HG03460 (cell line): Measurements from ENCODE around the gene SMOC1.

ENCODE experiments used
- ATAC-seq: cut with Tn5 transposase; IDR thresholded peaks from one replicate; pipeline ENCODE4 v1.9.1; 2021; ENCODE audit not compliant: unreplicated experiment

The SMOC1 gene, protein sequence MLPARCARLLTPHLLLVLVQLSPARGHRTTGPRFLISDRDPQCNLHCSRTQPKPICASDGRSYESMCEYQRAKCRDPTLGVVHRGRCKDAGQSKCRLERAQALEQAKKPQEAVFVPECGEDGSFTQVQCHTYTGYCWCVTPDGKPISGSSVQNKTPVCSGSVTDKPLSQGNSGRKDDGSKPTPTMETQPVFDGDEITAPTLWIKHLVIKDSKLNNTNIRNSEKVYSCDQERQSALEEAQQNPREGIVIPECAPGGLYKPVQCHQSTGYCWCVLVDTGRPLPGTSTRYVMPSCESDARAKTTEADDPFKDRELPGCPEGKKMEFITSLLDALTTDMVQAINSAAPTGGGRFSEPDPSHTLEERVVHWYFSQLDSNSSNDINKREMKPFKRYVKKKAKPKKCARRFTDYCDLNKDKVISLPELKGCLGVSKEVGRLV

DNA sequence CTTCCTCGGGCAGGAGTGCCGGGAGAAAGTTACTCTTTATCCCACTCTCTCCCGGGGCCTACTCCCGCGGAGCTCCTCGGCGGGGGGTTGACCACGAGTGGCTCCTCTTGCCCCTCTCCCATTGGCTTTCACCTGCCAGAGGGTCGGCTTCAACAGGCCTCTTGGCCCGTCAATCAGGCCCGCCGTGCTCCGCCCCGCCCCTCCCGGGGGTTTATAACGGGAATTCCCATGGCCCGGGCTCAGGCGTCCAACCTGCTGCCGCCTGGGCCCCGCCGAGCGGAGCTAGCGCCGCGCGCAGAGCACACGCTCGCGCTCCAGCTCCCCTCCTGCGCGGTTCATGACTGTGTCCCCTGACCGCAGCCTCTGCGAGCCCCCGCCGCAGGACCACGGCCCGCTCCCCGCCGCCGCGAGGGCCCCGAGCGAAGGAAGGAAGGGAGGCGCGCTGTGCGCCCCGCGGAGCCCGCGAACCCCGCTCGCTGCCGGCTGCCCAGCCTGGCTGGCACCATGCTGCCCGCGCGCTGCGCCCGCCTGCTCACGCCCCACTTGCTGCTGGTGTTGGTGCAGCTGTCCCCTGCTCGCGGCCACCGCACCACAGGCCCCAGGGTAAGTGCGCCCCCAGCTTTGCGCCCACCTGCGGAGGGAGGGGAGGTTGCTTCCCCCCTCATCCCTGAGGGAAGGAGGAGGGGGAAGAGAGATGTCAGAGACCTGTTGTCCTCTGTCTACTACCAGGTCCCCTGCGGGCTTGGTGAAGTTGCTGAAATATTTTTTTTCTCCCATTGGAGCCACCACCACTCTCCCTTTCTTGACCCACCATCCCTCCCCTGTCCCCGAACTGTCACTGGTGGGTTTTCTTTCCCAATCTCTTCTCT is at the start of gene SMOC1:
Gene SMOC1, plus strand, starts transcription at position 242 of the 869 bp plus-strand sequence. Its CDS starts 263 bp downstream, at position 505.
- no peak for ATAC-seq

DNA sequence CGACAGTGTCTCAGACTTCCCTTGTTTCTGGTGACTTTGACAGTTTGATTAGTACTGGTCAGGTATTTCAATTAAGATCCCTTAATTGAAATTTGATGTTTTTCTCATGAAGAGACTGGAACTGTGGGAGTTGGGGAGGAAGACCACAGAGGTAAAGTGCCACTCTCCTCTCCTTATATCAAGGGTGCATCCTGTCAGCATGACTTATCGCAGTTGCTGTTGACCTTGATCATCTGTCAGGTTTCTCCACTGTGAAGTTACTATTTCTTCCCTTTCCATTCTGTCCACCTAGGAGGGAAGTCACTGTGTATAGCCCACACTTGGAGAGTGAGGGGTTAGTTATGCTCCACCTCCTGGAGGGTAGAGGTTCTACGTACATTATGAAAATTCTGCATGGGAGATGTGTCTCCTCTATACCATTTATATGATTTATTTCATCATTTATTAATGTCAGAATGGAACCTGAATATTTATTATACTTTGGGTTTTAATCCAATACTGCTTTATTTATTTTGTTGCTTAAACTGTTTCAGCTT is 40.3 kb upstream of the SMOC1 start:
- no peak for ATAC-seq

DNA sequence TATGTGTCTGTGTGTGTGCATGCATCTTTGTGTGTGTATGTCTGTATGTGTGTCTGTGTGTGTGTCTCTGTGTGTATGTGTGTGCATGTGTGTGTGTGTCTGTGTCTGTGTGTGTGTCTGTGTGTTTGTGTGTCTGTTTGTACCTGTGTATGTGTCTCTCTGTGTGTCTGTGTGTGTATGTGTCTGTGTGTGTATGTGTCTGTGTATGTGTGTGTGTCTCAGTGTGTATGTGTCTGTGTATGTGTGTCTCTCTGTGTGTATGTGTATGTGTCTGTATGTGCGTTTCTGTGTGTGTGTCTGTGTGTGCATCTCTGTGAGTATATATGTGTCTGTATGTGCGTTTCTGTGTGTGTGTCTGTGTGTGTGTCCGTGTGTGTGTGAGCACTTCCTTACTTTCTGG is 39.6 kb upstream of the SMOC1 start:
- no peak for ATAC-seq

DNA sequence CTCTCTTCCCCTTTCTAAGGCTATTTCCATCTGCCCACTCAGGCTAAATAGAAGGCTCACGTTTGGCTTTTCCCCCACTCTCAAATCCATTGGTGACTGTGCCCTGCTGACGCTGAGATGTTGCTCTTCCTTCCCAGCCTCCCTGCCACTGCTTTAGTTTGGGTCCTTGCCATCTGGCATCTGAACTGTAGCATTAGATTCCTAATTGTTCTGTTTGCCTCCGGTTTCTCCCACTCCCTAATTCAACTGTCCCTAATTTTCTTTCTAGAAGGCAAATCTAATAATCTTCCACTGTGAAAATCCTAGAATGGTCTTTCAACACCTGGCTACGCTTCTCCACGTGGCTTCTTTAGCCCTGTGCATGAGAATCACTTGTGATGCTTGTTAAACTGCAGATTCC is 37.6 kb upstream of the SMOC1 start:
- ATAC-seq, result no peak

DNA sequence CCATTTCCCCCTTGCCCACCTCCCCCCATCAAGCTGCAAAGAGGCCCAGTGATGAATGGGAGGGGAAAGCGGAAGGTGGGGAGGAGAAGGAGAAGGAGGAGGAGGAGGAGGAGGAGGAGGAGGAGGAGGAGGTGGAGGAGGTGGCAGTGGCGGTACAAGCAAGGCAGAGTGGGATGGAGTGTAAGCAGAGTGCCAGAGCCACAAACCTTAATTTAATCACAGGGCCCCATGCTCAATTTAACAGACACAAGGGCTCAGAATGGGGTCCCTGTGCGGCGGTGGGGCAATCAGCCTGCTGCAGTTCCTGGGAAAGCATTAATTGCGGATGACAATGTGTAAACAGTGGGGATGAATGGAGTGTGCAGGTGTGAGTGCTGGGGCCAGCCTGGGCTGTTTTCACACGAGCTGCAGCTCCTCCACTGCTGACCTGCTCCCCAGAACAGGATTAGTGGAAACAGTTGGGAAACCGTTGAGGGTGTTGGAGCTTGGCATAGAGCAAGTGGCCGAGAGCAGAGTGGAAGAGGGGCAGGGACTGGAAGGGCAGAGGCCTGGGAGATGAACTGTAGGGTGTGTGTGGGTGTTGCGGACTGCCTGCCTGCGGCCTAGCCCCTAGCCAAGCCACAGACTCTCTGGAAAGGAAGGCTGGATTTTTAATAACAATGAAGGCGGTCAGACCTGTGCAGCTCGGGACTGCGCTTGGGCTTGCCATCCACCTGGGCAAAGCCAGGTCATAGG is 36.4 kb upstream of the SMOC1 start:
- no peak for ATAC-seq

DNA sequence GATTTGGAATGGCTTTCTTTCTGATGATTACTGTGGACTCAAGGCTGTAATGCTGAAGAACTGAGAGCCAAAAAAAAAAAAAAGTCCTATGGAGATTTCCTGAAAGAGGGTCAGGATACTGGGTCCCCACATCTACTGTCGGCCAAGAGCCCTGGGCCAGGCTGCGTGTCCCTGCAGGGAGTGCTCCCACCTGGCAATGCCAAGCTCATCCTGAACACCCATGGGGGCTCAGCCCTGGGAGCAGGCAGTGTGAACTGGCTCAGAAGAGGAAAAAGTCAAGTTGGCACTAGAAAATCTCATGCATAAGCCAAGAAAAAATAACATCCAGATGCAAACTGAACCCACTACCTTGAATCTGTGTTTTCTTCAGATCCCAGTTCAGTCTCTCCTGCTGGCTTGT is 35.0 kb upstream of the SMOC1 start:
- ATAC-seq, result no peak

DNA sequence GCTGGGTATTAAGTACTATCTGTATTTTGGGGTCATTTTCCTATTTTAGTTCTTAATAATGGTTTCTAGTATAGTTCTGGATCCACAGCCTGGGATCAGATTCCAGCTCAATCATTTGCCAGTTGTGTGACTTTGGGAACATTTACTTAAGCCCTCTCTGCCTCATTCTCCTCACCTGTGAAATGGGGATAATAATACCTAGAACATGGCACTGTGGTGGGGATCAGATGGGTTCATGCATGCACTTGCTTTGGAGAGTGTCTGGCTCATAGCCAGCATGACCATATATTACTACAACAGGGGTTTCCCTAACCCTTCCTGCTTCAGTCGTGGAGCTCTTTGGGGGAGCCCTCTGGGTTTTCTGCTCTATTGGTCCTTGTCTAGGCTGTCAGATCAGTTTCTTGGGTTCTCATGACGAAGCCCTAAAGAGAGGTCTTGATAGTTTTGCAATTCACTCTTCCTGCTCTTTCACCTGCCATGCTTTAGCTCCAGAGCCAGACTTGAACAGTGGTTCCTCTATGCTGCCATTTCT is 34.1 kb upstream of the SMOC1 start:
- no peak for ATAC-seq

DNA sequence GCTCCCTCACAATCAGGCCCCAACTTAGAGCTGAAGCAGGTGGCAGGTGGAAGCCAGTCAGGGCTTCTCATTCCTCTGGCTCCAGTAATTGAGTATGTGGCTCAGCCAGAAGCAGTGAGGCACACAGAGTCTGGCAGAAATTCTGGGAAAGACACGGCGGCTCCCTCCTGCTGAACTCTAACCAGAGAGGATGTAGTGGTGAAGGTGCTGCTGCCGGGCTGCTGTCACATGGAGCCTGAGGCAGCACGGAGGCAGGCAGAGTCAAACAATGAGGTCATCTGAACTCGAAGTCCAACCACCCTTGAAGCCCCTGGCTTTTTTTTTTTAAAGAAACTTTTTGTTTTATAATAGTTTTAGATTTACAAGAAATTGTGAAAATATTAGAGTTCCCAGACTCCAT is 33.4 kb upstream of the SMOC1 start:
- ATAC-seq, result no peak

DNA sequence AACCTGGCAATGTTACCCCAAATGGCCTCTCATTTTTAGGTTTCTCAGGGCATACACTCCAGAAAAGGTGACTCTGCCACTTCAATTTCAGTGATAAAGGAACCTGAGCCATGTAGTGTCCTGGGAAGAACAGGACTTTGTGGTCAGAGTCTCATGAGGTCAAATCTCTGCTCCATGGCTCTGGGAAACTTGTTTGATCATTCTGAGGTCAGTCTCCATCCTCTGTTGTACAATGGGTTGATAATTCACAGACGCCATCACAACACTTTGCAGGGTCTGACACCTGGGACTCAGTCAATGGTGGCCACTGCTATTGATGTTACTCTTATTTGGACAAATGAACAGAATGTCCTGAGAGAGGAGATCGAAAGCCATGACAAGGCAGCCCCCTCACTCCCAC is 31.1 kb upstream of the SMOC1 start:
- no peak for ATAC-seq

DNA sequence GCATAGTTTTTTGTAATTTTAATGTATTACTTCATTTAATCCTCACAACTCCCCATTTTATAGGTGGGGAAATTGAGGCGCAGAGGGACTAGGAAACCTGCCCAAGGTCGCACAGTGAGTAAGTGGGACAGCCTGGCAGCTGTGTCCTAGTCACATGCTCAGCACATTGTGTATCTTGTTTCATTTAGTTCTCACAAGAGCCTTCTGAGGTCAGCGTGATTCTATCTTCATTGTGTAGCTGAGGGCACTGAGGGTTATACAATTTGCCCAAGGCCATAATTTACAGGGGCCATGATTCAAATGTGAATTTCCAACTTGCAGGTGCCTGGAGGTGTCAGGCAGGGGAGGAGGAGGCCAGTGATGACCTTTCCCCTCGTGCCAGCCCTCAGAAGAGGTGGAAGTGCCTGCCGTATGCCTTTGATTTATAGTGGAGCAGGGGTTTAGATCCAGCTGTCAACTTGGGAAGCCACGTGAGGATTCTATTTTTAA is 30.3 kb upstream of the SMOC1 start:
- ATAC-seq, result no peak

DNA sequence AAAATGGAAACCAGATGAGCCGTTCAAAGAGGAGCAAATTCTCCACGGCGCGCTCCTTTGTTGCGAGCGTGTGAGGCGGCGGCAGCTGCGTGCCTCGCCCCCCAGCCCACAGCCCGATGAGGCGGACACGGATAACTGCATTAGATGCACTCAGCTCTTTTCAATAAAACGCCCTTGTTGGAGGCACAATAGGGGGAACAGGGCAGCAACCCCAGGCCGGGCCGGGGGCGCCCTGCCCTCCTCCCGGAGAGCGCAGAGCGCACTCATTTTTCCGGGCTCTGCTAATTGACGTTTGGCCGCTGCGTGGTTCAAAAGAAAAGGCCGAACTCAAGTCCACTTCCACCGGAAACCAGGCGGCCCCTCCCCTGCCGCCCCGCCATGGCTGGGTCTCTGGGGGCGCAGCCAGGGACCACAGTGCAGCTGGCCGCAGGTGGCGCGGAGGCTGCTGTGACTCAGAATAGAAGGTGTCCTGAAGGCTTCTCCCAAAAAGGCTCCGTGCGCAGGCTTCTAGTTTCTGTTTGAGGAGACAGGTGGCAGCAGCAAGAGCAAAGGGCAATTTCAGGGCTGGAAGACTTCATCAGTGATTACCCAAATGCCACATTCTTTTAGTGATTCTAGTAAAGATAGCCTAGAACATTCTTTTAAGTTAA is 29.0 kb upstream of the SMOC1 start:
- ATAC-seq, result no peak

DNA sequence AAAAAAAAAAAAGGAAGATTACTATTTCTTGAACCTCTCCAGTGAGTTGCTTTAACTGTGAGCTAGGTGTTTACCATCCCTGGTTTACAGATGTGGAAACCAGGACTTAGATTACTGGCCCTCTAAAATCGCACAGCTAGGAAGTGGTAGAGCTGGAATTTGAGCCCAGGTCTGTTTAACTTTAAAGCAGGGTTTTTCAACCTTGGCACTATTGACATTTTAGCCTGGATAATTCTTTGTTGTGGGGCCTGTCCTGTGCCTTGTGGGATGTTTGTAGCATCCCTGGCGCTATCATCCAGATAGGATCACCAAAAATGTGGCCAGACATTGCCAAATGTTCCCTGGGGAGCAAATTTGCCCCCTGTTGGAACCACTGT is 28.5 kb upstream of the SMOC1 start:
- no peak for ATAC-seq

DNA sequence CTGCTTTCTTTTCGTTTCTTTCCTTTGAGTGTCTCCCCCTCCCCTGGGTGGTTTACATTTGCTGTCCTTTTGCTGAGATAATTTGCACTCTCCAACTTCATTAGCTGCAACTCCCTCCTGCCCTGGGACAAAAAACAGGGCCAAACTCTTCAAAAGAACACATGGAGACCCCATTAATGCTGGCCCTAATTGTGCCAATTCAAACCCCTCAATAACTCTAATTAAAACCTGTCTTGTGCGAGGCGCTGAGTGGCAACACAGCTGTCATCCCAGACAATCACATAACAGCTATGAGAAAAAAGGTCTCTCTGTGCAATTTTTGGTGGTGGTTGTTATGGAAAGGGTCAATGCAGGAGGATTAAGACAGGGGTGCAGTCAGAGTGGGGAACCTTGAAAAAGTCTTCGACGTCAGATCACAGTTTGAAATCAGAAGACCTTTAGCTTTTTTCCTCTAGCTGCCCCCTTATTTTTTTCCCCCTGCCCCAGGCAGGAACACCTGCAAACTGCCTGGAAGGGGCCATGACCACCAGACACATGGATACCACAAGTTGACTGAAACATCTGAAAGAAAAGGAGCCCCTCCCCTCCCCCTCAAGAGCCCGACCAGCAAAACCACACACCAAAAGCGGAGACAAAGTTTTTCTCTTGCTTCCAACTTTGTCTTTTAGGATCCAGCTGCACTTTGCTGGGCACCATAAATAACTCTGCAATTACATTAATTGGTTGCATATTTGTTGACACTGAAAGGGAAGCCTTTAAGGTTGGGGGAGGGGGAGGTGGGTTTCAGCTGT is 26.5 kb upstream of the SMOC1 start:
- no peak for ATAC-seq

DNA sequence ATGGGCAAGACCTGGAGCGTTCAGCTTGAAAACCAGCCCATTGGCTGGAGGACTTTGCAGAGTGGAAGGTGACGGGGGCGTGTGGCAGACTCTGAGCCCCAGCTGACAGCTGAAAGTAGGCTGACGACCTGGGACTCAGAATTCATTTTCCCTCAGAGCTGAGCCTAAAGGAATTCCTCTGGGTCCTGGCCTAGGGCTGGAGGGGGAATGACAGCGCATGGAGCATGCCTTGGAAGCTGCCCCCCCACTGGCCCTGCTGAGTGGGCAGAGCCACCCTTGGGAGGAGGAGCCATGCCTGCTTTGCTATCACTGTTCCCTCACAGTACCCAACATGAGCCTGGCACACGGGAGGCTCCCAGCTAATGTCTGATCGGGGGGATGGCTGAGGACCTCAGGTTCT is 25.4 kb upstream of the SMOC1 start:
- ATAC-seq, result no peak

DNA sequence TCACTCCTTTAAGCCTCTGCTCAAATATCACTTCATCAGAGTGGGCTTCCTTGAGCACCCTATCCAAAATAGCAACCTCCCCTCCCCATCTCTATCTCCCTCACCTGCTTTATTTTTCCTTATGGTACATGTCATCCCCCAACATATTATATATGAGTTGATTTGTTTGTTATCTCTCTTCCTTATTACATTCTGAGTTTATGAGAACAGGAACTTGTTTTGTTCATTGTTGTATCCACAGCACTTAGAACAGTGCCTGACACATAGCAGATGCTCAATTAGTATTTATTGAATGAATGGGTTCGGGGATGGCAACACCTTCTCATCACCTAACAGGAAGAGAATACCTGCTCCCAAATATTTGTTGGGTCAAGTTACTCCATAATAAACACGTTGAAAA is 24.6 kb upstream of the SMOC1 start:
- no peak for ATAC-seq

DNA sequence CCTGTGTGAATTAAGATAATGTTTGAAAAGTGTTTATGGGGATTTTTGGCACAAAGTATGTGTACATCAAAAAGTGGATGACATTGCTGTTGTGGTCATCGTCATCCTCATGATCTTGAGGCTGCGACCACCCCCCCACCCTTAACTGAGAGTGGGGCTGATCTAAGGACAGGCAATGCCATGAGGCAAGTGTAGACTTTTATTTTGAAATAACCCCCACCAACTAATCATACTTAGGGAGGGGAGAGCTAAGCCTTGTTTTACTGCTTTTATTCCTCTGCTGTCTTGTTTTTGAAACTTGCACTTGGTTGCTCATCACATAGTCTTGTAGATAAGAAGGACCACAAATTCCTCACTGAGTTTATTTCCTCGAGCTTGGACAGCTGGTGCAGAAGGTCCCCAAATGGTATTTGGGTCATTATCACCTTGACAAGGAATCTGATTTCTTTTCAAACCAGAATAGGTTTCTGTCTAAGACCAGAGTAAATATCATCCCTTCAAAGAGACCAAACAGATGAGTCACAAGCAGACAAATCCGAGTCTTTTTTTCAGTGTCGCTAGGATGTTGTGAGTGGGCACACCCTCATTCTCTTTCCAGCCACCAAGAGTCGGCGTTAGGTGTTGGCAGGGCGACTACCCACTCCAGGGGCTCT is 23.9 kb upstream of the SMOC1 start:
- ATAC-seq, result no peak

DNA sequence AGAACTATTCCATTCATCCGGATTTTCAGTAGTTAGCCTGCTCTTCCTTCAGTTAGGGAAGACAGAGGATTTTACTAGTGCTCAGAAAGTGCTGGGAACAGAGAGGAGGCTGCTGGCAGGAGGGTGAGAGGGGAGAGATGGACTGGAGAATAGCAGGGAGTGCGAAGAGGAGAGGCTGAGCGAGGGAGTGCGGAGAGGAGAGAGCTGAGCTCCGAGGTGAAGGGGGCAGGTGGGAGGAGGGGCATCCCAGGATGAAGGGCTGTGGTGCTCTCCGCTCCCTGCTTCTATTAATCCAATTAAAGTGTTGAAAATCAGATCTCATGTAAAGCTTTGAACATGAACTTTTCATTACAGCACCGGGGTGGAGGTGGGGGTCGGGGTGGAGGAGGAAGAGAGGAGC is 20.4 kb upstream of the SMOC1 start:
- ATAC-seq, result no peak

DNA sequence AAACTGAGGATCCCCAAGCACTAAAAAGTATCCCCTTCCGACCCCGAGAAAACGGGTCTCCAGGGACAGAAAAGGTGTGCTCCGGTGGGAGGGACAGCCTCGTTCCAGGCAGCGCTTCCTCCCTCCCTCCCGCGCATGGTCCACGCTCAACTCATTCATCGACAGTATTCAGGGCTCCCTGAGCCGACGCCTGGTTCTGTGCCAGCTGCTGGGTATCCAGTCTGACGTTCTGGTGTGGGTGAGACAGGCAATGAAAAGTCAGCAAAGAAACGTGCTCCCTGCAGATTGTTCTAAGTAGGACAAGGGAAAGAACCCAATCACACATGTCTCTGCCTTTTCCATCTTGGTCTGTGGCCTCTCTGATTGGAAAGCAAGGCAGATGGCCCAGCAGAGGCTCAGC is 19.6 kb upstream of the SMOC1 start:
- no peak for ATAC-seq

DNA sequence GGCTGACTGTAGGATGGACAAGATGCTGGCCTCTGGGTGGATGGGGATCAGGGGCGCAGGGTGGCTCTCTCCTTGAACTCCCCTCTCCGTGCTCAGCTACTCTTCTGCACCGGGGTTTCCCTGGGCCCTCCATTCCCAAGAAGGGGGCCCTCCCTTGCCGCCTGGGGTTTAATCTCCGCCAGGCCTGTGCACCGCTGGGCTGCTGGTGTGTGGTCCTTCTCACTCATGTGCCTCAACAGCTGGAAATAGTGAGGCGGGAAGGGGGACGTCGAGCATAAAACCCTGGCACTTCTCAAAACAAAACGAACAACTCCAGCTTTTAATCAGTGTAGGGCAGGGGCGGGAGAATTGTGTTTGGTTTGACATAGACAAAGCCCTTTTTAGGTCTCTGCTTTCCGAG is 19.0 kb upstream of the SMOC1 start:
- ATAC-seq, result no peak
